ENCODE measurements around the gene GIMAP1.
"Not testable (repeated sequence)": the region's sequence is repeated elsewhere in the genome, so short reads cannot be mapped to it uniquely, and the experiment has no call there.

Gene GIMAP1

DNA sequence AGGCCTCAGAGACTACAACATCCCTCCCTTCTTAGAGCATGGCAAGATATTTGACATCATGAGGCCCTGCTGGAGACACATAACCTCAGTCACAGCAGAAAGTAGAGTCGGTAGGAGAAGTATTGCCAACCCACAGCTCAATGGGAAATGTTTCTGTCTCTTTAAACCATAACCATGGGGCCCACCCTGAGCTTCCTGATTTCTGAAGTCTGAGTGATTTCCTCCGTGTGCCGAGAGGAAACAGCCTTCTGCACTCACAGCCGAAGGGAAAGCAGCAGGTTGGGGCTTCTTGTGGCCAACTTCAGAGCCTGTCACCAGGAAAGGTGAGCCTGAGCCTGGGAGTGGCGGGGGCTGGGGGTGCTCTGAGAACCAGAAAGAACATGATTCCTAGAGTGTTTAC, at the start of gene GIMAP1:
Gene GIMAP1 (plus strand): TSS at position 246 of the 400 bp plus-strand sequence. CDS start 2,435 bp downstream, outside the sequence.
- DNase-seq (ENCODE audit: low read depth) = no peak
- no peak within 1 kb of the TSS for H3K4me3 ChIP-seq (ENCODE audit: low read length)
- TF ChIP-seq, protein P1, sequence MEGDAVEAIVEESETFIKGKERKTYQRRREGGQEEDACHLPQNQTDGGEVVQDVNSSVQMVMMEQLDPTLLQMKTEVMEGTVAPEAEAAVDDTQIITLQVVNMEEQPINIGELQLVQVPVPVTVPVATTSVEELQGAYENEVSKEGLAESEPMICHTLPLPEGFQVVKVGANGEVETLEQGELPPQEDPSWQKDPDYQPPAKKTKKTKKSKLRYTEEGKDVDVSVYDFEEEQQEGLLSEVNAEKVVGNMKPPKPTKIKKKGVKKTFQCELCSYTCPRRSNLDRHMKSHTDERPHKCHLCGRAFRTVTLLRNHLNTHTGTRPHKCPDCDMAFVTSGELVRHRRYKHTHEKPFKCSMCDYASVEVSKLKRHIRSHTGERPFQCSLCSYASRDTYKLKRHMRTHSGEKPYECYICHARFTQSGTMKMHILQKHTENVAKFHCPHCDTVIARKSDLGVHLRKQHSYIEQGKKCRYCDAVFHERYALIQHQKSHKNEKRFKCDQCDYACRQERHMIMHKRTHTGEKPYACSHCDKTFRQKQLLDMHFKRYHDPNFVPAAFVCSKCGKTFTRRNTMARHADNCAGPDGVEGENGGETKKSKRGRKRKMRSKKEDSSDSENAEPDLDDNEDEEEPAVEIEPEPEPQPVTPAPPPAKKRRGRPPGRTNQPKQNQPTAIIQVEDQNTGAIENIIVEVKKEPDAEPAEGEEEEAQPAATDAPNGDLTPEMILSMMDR (conservative IDR thresholded peaks at IDR 0.05; ENCODE audit: low read depth, low read length) = no peak

DNA sequence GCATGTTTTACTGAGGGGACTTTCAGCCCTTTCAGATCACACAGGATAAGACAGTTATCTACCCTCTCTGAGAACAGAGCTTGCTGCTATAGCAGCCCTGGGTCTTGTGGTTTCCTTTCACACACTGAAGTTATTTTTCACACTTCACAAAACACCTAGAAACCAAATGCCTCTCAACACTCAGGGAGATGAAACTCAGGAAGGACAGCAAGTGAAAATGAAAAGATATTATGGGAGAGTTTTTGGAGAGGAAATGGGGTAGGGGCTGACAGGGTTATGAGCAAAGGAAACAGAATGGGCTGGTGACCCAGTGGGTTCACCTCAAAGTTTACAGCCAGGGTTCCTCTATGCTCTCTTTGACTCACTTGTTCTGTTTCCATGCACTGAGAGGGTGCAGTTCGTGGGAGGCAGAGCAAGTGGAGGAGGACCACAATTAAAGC, 47.9 kb upstream of the GIMAP1 start:
- TF ChIP-seq, protein P1 (conservative IDR thresholded peaks at IDR 0.05; ENCODE audit: low read depth, low read length) = no peak
- no peak for DNase-seq (ENCODE audit: low read depth)
- no peak overlapping the region for H3K4me3 ChIP-seq (ENCODE audit: low read length)

DNA sequence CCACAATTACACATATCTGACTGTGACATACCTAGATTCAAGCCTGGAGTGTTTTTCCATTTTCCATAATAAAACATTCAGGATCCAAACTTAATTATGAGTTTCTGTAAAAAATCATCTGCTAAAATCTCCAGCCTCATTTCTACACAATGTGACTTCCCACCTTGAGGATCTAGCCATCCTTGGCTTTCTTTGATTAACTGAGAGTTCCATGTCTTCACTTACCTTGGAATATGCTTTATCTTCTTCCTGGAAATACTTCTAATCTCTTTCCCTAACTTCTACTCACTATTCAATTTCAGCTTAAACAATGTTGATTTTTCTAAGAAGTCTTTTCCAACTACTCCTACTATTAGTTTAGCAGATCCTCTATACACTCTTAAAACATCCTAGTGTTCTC, 47.4 kb upstream of the GIMAP1 start:
- TF ChIP-seq, protein P1 (conservative IDR thresholded peaks at IDR 0.05; ENCODE audit: low read depth, low read length) = no peak
- no peak for DNase-seq (ENCODE audit: low read depth)

DNA sequence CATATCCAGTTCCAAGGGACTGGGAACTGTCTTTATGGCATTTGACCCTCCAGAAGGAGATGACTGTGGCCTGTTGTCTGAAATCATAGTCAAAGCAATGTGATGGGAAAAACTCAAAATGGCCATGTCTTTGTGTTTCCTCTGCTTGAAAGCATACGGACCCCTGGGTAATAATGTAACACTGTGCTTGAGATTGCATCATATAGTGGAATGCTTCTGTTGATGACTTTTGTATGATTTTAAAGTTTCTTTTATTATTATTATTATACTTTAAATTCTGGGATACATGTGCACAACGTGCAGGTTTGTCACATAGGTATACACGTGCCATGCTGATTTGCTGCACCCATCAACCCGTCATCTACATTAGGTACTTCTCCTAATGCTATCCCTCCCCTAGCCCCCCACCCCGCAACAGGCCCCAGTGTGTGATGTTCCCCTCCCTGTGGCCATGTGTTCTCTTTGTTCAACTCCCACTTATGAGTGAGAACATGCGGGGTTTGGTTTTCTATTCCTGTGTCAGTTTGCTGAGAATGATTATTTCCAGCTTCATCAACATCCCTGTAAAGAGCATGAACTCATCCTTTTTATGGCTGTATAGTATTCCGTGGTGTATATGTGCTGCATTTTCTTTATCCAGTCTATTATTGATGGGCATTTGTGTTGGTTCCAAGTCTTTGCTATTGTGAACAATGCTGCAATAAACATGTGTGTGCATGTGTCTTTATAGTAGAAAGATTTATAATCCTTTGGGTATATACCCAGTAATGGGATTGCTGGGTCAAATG, 44.4 kb upstream of the GIMAP1 start:
- not testable (repeated sequence) for DNase-seq (ENCODE audit: low read depth); H3K4me3 ChIP-seq (ENCODE audit: low read length)

More for the DNA sequence above, 47.4 kb upstream of the GIMAP1 start:
- H3K4me3 ChIP-seq (ENCODE audit: low read length) = no peak overlapping the region

DNA sequence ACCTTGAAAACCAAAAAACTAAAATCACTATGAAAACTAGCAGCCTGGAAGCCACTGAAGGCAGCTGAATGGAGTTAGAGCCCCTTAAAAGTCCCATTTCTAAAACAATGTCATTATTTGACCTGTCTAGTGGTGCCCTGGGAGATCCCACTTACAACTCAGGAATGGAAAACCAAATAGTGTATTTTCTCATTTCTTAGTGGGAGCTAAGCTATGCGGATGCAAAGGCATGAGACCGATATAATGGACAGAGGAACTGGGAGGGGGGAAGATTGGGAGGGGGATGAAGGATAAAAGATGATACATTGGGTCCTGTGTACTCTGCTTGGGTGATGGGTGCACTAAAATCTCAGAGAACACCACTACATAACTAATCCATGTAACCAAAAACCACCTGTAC, 40.7 kb upstream of the GIMAP1 start:
- no peak for DNase-seq (ENCODE audit: low read depth)
- no peak overlapping the region for H3K4me3 ChIP-seq (ENCODE audit: low read length)
- TF ChIP-seq, protein P1 (conservative IDR thresholded peaks at IDR 0.05; ENCODE audit: low read depth, low read length) = no peak

DNA sequence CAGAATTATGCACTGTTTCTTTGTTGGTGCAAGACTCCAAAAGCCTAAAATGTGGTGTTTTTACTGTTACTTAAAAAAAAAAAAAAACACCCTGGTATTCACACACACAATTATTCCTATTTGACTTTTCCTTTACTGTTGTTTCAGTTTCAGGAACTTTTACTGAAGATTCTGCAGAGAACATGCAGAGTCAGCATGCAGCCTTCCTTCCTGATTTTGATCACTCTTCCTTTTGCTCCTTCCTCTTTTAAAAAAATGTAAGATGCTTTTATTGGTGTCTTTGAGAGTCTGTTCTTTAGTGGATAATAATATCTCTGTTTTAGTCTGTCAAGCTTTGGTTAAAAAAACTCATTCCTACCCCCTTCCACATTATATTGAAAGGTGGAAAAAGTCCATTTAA, 40.1 kb upstream of the GIMAP1 start:
- DNase-seq (ENCODE audit: low read depth); H3K4me3 ChIP-seq (ENCODE audit: low read length): not testable (repeated sequence)

DNA sequence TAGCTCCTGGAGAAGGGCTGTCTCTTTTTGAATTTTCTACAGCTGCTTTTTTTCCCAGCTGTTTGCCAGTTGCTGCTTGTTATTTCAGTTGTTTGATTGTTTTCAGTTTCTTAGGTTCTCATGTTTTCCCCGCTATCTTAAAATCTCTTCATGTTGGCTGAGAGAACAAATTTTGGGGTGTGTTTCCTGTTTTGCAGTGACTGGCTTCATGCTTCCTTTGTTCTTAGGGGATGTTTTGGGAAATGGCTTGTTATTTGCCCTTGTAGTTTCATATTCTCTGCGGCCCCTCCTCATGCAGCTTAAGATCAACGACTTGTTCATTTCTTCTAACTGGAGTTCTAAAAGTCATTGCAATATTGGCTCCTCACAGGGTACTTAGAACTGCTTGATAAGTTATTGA, 39.6 kb upstream of the GIMAP1 start:
- not testable (repeated sequence) for DNase-seq (ENCODE audit: low read depth); H3K4me3 ChIP-seq (ENCODE audit: low read length)

DNA sequence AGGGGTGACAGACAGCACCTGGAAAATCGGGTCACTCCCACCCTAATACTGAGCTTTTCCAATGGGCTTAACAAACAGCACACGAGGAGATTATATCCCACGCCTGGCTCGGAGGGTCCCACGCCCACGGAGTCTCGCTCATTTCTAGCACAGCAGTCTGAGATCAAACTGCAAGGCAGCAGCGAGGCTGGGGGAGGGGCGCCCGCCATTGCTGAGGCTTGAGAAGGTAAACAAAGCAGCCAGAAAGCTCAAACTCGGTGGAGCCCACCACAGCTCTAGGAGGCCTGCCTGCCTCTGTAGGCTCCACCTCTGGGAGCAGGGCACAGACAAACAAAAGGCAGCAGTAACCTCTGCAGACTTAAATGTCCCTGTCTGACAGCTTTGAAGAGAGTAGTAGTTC, 37.8 kb upstream of the GIMAP1 start:
- not testable (repeated sequence) for DNase-seq (ENCODE audit: low read depth); H3K4me3 ChIP-seq (ENCODE audit: low read length)

DNA sequence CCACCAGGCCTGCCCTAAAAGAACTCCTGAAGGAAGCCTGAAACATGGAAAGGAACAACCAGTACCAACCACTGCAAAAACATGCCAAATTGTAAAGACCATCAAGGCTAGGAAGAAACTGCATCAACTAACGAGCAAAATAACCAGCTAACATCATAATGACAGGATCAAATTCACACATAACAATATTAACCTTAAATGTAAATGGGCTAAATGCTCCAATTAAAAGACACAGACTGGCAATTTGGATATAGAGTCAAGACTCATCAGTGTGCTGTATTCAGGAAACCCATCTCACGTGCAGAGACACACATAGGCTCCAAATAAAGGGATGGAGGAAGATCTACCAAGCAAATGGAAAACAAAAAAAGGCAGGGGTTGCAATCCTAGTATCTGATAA, 36.0 kb upstream of the GIMAP1 start:
- not testable (repeated sequence) for DNase-seq (ENCODE audit: low read depth); H3K4me3 ChIP-seq (ENCODE audit: low read length)

Measured in retinal pigment epithelial cell (primary cell).